ENCODE results near the gene ZNF385B. TPM values are rescaled to one million over a fixed set of nuclear protein-coding genes. Genes with fewer than 3 reads are reported as not detected.

ZNF385B gene
- total RNA-seq, 1 experiment from 2014 or later = 0.28 TPM

DNA sequence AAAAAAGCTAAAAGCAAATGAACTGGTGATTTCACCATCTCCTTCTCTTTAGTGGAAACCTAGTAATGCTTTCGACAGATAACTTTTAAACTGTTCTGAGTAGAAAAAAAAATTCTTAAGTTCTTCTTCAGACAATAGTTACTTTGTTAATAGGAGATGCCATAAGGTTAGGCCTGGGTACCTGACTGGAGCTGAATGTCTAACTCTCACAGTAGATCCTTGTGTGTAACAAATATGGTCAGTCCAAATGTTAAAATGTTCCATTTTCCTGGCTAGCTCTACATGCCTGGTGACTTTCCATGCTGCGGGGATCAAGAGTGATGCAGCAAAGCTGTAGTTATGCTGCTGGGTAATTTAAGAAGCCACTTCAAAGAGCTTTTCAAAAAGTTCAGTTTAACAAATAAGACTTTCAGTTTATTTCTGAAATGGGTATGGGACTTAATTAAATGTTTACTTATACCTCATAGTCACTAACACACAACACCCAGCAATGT is 332.8 kb downstream of the ZNF385B start:
- POLR2A ChIA-PET = no interaction called here
- DNase-seq (ENCODE audit: low read depth, low spot score) (no peak), ATAC-seq (no peak)
- in situ Hi-C loops (cut with HindIII; ENCODE audit: low pct_unique_long_range_greater_than_20kb, low sequenced_read_pairs) (no loop called here), intact Hi-C loops (cut with micrococcal nuclease; ENCODE audit: unreplicated experiment) (no loop called here)
- Histone ChIP-seq H3K27ac (ENCODE audit: low read length) (no peak overlapping the region), H3K27me3 (ENCODE audit: control insufficient read depth, insufficient read depth, low read length) (no peaks in the 10 kb centered on the region), H3K4me3 (ENCODE audit: low read depth in 2 of 2, low read length in 2 of 2) (no peak overlapping the region), H3K36me3 (ENCODE audit: control insufficient read depth, insufficient read depth, low read length) (no peaks in the 10 kb centered on the region), H3K9me3 (ENCODE audit: control insufficient read depth, insufficient read depth, low read depth, low read length) (no peaks in the 10 kb centered on the region), H3K4me1 (ENCODE audit: control insufficient read depth, insufficient read depth, low read length) (no peaks in the 10 kb centered on the region)
- TF ChIP-seq REST (IDR thresholded peaks at IDR 0.05; ENCODE audit: insufficient read depth in 1 of 2, low read depth in 2 of 2, low read length in 1 of 2) = no peak
- no peak for TF ChIP-seq TCF7L2 (IDR thresholded peaks at IDR 0.05; ENCODE audit: low read depth, low read length)
- no peak for TF ChIP-seq CTCF (IDR thresholded peaks at IDR 0.05)
- no peak for TF ChIP-seq POLR2AphosphoS5 (IDR thresholded peaks at IDR 0.05; ENCODE audit: low read depth, low read length)
- CTCF ChIA-PET = no interaction called here
- no TSS peak for BruUV-seq (replicated peaks)

DNA sequence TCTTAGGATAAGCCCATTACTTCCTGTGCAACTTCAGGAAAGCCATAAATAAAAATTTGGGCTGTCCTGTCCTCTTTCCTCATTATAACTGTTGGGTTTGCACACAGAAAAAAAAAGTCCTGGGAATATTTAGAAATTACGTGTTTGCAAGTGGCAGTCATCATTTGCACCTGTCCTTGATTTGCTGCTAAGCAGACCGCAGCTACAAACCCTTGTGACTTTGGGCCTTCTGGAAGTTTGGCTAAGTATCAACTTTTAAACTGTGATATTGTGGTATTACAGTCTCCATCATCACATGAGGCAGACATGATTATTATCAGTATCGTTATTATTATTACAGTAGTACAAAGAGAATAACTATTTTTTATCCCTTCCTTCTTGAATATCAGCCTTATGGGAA is 336.1 kb downstream of the ZNF385B start:
- Histone ChIP-seq H3K9me3 (ENCODE audit: control insufficient read depth, insufficient read depth, low read depth, low read length) (no peaks in the 10 kb centered on the region), H3K4me1 (ENCODE audit: control insufficient read depth, insufficient read depth, low read length) (no peaks in the 10 kb centered on the region), H3K4me3 (ENCODE audit: low read depth in 2 of 2, low read length in 2 of 2) (no peak overlapping the region), H3K27me3 (ENCODE audit: control insufficient read depth, insufficient read depth, low read length) (no peaks in the 10 kb centered on the region), H3K36me3 (ENCODE audit: control insufficient read depth, insufficient read depth, low read length) (no peaks in the 10 kb centered on the region), H3K27ac (ENCODE audit: low read length) (no peak overlapping the region)
- TF ChIP-seq SIN3A (IDR thresholded peaks at IDR 0.05; ENCODE audit: borderline replicate concordance, insufficient read depth, low read depth, low read length) = no peak
- no peak for TF ChIP-seq CTCF (IDR thresholded peaks at IDR 0.05)
- in situ Hi-C loops (cut with HindIII; ENCODE audit: low pct_unique_long_range_greater_than_20kb, low sequenced_read_pairs) (no loop called here), intact Hi-C loops (cut with micrococcal nuclease; ENCODE audit: unreplicated experiment) (no loop called here)
- no peak for ATAC-seq
- ChIA-PET POLR2A (no interaction called here), CTCF (no interaction called here)
- no peak for DNase-seq (ENCODE audit: low read depth, low spot score)
- BruUV-seq (replicated peaks) = no TSS peak

All from Panc1 (cell line).